Vagina (tissue), 2 donors: ENCODE measurements around the gene PITRM1.

Experiments used
- POLR2AphosphoS5 ChIP-seq, 2 donors: sonication (generic); formaldehyde crosslinking; IDR thresholded peaks; one replicate each; pipeline ENCODE4 v1.9.0; 2017; ENCODE audit warnings: antibody characterized with exemption in 2 of 2, mild to moderate bottlenecking in 2 of 2, low read depth in 1 of 2; ENCODE audit not compliant: insufficient read depth in 1 of 2
- TF ChIP-seq, protein P1 (sequence below), 3 experiments: fragments of 450-650 bp in 2 of 3; fragments of 200-600 bp in 1 of 3; sonication (generic) in 1 of 3; IDR thresholded peaks; one replicate each; pipeline ENCODE4 v1.5.1; 2017 to 2019; ENCODE audit warnings: antibody characterized with exemption in 3 of 3, mild to moderate bottlenecking in 2 of 3, moderate library complexity in 2 of 3

DNA sequence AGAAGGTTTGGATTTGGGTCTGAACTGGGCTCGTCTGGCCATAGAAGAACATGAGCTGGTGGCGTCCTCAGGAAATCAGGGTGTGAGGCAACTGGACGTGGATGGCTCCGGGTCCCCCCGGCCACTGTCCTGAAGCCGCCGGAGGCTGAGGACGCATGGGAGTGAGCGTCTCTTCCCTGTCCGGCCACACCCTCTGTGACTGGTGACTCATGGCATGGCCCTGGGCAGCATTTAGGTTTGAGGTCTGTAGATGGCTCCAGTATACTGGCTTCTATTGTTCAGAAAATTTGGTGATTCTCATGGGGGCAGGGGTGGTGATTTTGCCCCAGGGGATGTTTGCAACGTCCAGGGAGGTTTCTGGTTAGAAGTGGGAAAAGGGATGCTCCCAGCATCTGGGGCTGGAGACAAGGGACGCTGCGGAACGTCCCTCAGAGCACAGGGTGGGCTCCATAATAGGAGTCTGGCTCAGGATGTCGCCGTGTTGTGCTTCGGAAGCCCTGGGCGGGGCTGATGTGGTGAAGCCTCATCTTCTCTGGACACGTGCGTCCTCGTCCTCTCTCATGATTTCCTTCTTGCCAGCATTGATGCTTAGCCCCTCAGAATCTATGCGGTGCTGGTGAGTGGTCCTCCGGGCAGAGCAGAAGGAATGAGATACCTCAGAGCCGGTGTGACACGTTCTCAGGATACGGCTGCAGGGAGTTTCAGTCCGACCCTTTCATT, 49.9 kb downstream of the PITRM1 start:
- TF ChIP-seq, protein P1, sequence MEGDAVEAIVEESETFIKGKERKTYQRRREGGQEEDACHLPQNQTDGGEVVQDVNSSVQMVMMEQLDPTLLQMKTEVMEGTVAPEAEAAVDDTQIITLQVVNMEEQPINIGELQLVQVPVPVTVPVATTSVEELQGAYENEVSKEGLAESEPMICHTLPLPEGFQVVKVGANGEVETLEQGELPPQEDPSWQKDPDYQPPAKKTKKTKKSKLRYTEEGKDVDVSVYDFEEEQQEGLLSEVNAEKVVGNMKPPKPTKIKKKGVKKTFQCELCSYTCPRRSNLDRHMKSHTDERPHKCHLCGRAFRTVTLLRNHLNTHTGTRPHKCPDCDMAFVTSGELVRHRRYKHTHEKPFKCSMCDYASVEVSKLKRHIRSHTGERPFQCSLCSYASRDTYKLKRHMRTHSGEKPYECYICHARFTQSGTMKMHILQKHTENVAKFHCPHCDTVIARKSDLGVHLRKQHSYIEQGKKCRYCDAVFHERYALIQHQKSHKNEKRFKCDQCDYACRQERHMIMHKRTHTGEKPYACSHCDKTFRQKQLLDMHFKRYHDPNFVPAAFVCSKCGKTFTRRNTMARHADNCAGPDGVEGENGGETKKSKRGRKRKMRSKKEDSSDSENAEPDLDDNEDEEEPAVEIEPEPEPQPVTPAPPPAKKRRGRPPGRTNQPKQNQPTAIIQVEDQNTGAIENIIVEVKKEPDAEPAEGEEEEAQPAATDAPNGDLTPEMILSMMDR (IDR thresholded peaks at IDR 0.05), result no peak
- no peak for TF ChIP-seq POLR2AphosphoS5 (IDR thresholded peaks at IDR 0.05; ENCODE audit: insufficient read depth in 1 of 2, low read depth in 1 of 2)
